ENCODE results near the gene IDI1. TPM values are rescaled to one million over a fixed set of nuclear protein-coding genes. Genes with fewer than 3 reads are reported as not detected.
A peak's percentile ranks its signal among the peaks of the same experiment; 100 is the strongest.

Gene IDI1
- total RNA-seq, 1 experiment from 2014 or later = 44.7 TPM

DNA sequence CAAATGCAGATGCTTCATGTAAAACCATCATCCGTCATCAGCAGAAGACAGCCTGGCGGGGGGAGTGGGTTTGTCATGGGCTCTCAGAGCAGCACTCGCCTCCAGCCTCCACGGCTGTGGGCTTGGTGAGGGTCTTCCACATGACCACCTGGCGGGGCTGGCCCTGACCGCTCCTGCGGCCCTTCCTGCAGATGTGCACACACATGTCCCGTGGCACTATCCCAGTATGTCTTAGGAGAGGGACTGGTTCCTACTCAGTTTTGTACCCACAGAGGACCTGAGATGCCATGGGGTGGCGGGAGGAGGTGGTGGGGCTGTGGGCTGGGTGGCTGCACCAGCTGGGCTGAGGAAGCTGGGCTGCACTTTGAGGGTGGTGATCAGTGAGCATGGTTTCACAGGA is 28.0 kb downstream of the IDI1 start:
- Mint-ChIP-seq H3K36me3 (ENCODE audit: insufficient read depth in 1 of 3, low read depth in 3 of 3) (peaks cover 30 to 52% (median 43%) of the 10 kb centered on the region in 3 experiments), H3K9me3 (0 out of 5 replicates have a peak, but pooled peaks cover 0 to 2% of the 10 kb centered on the region in 2 experiments), H3K27ac (peak overlapping the region in 1 of 3 experiments; percentile 17; a peak in 2 of 7 replicates), H3K4me1 (peaks cover 4 to 9% of the 10 kb centered on the region in 2 experiments; a peak in 3 of 4 replicates), H3K27me3 (ENCODE audit: low read depth) (no peaks in the 10 kb centered on the region), H3K4me3 (no peak overlapping the region)
- Histone ChIP-seq H3K18ac (ENCODE audit: insufficient read length, low read depth, low read length) (no peak overlapping the region), H3K4me1 (ENCODE audit: insufficient read depth, low read length) (no peaks in the 10 kb centered on the region), H4K91ac (ENCODE audit: insufficient read length, low read depth, low read length) (no peak overlapping the region), H2AK5ac (ENCODE audit: insufficient read length, low read length) (no peak overlapping the region), H3K23ac (ENCODE audit: insufficient read length, low read depth, low read length) (no peak overlapping the region), H2BK120ac (ENCODE audit: low read depth, low read length, poor library complexity, severe bottlenecking) (no peak overlapping the region), H3K9ac (ENCODE audit: extremely low read depth, insufficient read length, low read length) (no peak overlapping the region), H4K8ac (replicated peaks; ENCODE audit: insufficient read length, low read depth, low read length) (no peak overlapping the region), H2BK20ac (ENCODE audit: low read depth, low read length, poor library complexity, severe bottlenecking) (no peak overlapping the region), H2BK12ac (ENCODE audit: insufficient read length, low read depth, low read length) (no peak overlapping the region), H2BK5ac (ENCODE audit: insufficient read length, low read length) (no peak overlapping the region), H3K4me2 (ENCODE audit: insufficient read depth, insufficient read length, low read length) (no peak overlapping the region), H3K23me2 (ENCODE audit: insufficient read length, low read depth, low read length, poor library complexity, severe bottlenecking) (no peaks in the 10 kb centered on the region), H3K27ac (ENCODE audit: insufficient read length, low read depth, low read length) (no peak overlapping the region), H4K5ac (ENCODE audit: insufficient read length, low read depth, low read length) (no peak overlapping the region), H2BK15ac (ENCODE audit: low read depth, low read length) (no peak overlapping the region), H3K4ac (ENCODE audit: low read depth, low read length) (no peak overlapping the region), H4K20me1 (ENCODE audit: control insufficient read depth, insufficient read depth, insufficient read length) (no peaks in the 10 kb centered on the region), H3K27me3 (ENCODE audit: insufficient read depth, low read length) (no peaks in the 10 kb centered on the region), H3K79me2 (ENCODE audit: insufficient read depth, low read length) (no peaks in the 10 kb centered on the region), H3K79me1 (ENCODE audit: insufficient read depth, low read depth, low read length, poor library complexity, severe bottlenecking) (no peaks in the 10 kb centered on the region), H3K56ac (ENCODE audit: insufficient read length, low read depth, low read length) (no peak overlapping the region), H3T11ph (ENCODE audit: low read length) (no peak overlapping the region), H2AFZ (ENCODE audit: low read length) (no peak overlapping the region), H3K9me3 (ENCODE audit: control insufficient read depth, low read depth, low read length) (no peaks in the 10 kb centered on the region), H3K14ac (ENCODE audit: insufficient read depth, low read length) (no peak overlapping the region)
- WGBS (ENCODE audit: extremely low coverage, insufficient read length, low lambda C conversion rate) = no CpG with 5 or more reads among the region's 9 CpGs
- no peak for TF ChIP-seq CTCF (conservative IDR thresholded peaks at IDR 0.05)
- no peak for DNase-seq

Data from H9 (cell line).